ENCODE measurements around the gene PAM.

- no peak for TF ChIP-seq EZH2phosphoT487 (conservative IDR thresholded peaks at IDR 0.05; ENCODE audit: low read length)
- TF ChIP-seq, protein P1, sequence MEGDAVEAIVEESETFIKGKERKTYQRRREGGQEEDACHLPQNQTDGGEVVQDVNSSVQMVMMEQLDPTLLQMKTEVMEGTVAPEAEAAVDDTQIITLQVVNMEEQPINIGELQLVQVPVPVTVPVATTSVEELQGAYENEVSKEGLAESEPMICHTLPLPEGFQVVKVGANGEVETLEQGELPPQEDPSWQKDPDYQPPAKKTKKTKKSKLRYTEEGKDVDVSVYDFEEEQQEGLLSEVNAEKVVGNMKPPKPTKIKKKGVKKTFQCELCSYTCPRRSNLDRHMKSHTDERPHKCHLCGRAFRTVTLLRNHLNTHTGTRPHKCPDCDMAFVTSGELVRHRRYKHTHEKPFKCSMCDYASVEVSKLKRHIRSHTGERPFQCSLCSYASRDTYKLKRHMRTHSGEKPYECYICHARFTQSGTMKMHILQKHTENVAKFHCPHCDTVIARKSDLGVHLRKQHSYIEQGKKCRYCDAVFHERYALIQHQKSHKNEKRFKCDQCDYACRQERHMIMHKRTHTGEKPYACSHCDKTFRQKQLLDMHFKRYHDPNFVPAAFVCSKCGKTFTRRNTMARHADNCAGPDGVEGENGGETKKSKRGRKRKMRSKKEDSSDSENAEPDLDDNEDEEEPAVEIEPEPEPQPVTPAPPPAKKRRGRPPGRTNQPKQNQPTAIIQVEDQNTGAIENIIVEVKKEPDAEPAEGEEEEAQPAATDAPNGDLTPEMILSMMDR (IDR thresholded peaks at IDR 0.05; ENCODE audit: insufficient read depth, low read length, poor library complexity, severe bottlenecking): no peak
These were observed 43.4 kb upstream of the PAM start for GRCh38 chr5:102711525-102712385.
